NCI-H345 treated with DMSO at 0.1 percent for 48 hours (cell line): Measurements from ENCODE around the gene SLC22A4.
A peak's percentile ranks its signal among the peaks of the same experiment; 100 is the strongest.

ENCODE experiments used
- DNase-seq: peaks from one replicate; lab custom pipeline; 2025; ENCODE audit not compliant: unreplicated experiment; lab: John Stamatoyannopoulos, UW

Gene SLC22A4

DNA sequence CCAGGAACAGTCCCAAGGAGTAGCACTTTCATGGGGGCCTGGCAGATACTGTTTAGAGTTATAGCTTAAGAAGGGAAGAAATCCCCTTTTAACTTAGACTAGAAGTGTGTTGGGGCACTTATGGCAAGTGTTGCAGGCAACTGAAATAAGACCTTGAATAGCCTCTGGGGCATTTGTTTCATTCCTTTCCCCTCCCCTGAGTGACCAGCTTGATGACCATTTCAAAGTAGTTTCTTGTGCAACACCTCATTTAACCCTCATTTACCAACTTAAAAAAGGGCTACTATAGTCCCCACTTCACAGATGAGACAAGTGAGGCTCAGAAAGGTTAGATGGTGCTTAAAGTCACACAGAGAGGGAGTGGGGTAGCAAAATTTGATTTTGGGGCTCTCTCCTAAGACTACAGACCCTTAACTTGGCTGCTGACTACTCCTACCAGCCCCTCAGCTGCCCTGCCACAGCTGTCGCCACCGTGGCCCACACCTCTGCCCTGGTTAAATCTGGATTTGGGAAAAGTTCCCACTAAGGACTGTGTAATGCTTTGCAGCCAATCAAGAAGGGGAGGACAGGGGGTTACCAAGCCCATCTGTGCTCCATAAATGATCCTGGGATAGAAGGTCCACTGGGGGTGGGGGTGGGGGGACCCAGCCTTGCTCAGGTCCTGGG, 31.2 kb upstream of the SLC22A4 start:
- DNase-seq: no peak

DNA sequence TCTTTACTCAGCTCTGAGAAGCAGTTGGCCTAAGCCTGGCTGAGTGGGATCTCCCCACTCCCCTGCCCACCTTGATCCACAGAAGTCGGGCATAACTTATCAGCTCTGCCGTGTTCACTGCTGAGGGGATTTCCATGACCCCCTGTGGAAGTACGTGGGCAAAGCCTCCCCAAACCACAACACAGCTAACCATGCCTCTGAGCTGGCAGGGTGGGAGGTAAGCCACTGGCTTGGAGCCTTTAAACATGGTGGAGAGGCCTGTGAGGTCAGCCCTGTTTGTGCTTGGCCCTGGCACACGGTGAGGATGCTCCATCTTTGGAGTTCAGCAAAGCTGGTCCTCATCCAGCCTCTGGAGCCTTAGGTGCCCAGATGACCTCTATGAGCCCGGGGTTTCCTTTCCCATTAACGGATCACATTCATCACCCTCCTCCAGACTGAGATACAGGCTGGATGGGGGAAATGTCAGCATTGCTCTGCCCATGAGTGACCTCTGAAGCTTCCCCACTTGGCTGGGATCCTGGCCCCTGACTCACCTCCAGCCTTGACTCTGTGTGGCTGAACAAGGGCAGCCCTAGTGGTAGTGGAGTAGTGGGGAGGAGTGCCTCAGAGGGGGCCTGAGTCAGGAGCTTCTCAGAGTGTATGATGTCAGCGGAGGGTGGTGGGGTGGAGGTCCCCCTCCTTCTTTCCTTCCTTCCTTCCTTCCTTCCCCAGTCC, 30.5 kb upstream of the SLC22A4 start:
- no peak for DNase-seq

DNA sequence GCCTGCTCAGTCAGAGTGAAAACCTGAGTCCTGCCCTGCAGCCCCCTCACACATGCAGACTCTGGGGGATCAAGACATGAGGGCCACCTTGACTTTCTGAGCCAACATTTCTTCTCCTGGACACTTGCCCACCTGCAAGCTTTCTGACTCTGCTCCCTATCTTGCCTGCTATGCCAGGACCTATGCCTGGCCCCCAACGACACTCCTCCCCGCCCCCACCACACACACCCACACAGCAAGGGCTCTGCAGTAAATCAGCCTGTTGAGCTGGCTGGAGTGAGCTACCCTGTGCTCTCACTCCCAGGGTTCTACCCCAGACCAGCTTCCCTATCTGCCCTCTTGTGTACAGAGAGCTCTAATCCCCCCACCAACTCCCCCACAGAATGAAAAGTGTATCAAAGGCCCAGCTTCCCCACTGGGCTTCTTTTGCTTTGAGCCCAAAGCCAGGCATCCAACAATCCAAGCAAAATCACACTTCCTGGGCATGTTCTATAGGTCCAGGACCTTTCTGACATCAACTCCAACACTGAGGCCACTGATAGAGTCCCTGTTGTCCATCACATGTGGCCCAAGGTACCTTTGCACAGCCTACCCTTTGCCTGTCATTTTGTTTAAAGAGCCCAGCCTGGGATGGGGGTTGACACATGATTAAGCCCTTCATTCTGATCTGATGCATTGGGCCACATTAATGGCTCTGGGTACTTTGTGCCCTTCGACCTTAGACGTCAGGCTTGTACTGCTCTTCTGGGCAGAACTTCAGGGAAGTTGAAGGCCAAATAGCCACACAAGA, 29.5 kb upstream of the SLC22A4 start:
- DNase-seq: no peak

DNA sequence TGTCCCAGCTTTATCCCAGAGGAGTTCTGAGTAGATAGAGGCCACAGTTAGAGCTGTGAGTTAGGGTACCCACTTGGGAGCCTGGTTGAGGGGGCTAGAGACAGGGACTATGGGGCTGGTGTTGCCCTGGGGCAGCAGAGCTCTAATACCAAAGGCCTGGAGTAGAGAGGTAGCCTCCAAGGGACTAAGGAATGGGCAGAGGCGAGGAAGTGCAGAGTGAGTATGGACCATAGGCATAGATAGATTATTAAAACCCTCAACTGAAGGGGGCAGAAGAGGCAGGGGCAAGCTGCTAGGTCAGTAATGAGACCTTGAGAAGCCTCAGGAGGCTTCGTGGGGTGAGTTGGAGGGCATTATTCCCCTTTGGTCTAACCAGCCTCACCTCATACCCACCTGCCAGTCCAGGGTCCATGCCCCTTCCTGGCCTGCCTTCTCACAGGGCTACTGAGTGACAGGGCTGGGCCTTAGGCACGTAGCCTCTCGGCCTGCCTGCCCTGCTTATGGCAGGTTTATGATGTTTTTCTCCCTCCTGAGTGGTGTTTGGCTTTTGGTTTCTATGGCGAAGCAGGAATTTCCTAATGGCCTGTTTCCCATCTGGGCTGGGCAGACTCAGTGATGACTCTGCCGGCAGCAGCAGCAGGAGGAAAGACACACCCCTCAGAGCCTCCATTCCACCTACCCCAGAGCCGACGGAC, 28.7 kb upstream of the SLC22A4 start:
- DNase-seq: no peak

DNA sequence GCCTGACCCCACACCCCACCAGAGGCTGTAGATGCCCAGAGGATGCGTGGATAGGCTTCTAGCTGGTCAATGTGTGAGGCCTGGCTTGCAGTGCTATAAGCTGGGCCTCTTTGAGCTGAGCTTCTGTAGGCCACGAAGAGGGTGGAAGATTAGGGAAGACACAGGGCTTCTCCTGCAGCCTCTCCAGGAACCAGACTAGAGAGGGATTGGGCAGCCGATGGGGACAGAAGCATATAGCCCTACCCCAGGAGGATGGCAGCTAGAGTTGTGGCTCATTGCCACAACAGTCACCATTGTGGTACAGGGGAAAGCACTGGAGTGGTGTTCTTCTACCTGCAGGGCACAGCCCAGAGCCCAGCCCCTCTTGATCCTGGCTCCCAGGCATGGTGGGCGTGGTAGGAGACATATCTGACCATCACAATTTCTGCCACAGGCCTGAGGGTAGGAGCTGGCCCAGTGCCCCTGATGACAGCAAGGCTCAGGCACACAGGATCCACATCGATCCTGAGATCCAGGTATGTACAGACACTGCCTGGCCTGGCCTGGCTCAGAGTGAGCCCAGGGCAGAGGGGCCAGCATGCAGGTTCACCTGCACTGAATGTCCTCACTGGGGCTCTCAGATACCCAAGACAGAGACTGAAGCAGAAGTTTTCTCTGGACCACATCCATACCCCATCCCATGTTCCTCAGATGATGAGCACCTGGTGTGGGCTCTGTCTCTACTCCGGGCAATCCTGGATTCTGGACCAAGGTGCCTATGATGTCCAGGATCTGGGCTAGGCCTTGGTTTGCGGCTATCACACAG, 28.0 kb upstream of the SLC22A4 start:
- no peak for DNase-seq

DNA sequence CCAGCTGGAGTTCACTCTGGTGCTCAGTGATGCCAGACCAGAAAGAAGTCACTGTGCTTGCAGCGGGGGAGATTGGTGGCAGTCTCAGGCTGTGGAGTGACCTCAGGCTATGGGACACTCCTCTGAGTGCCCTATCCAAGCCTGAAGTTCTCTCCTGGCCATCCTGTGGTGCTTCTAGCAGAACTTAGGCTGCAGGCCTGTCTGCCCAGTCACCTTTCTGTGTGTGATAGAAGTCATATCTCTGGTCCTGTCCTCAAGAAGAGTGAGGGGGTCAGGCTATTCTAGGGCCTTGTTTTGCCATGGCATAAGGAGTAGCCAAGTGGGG, 27.4 kb upstream of the SLC22A4 start:
- no peak for DNase-seq

DNA sequence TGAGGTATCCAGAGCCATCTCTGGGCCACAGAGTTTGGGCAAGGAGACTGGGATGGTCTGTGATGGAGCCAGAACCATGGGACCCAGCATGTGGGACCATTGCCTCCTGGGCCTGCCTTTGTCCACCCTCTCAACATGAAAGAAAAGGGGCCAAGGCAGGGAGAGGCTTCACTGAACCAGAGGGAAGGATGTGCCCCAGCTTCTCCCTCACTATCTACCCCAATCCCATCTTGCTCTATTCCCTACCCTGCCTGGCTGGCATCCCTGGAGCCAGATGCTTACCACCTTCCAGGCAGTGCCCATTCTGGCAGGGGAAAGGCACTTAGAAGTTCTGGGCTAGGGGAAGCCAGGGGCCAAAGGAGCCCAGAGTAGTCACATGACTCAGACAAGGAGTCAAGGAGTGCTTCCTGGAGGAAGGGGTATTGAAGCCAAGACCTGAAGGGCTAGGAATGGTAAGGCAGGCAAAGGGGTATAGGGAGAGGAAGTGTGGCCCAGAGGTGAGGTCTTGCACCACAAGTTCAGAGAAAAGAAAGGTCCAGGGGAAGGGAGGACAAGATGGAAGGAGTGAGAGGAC, 26.9 kb upstream of the SLC22A4 start:
- no peak for DNase-seq

DNA sequence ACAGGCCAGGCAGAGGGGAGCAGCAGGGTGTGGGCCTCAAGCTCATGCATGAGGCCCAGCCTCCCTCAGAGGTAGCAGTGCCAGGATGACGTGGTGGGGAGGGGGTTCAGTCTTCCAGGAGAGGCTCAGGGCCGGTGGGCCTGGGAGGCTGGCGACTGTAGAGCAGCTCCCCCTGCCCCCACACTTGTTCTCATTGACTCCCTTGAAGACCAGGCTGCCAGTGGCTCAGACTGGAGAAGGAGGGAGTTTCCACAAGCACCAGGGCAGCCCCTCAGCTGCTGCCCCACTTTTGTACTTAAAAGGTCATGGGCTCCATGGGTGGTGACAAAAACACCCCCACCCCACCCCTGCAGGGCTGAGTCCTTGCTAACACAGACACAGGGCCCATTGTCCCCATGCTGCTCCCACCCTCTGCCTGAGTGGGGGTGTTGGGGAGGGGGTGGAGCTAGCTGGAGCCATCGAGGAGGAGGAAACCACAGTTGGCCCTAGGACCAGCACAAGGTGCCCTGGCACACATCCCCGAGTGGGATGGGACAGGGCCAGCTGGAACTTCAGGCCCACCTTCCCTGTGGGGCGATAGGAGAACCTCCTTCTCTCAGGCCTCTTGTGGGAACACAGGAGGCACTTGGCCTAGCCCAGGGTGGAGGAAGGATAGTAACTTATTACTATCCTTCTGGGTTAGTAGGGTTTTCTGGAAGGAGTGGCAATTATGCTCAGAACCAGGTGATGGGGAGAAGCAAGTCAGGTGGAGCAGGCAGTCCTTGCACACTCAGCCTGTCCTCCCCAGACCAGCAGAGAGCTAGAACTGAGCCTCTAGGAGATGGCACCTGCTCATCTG, 26.0 kb upstream of the SLC22A4 start:
- no peak for DNase-seq

DNA sequence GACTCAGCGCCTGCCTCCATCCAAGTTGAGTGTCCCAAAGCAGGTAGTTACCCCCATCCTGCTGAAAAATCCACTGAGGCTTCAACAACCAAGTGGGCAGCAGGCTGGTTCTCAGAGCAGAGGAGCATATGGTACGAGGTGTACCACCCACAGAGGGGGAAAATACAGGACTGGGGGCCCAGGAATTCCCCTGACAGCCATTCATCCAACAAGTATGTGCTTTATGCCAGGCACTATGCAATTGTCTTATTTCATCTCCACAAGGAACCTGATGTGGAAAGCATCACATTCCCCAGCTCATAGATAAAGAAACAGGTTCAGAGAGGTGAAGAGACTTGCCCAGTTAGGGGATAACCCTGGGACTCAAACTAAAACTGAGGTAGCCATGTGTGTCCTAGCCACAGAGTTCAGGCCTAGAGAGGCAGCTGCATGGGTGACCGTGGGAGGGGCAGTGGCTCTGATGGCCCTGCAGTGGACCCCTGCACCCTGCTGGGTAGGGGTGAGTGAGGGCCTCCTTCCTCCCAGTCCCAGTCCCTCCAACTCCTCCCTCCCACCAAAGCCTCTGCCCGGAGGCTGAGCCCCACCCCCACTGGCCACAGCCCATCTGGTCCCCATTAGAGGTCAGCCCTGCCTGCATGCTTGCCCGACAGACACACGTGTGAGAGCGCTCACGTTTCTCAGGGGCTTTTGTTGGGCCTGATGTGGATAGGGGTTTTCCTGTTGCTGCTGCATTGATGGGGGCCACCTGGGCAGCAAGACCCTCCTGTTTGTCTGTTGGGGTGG, 25.2 kb upstream of the SLC22A4 start:
- DNase-seq: no peak

DNA sequence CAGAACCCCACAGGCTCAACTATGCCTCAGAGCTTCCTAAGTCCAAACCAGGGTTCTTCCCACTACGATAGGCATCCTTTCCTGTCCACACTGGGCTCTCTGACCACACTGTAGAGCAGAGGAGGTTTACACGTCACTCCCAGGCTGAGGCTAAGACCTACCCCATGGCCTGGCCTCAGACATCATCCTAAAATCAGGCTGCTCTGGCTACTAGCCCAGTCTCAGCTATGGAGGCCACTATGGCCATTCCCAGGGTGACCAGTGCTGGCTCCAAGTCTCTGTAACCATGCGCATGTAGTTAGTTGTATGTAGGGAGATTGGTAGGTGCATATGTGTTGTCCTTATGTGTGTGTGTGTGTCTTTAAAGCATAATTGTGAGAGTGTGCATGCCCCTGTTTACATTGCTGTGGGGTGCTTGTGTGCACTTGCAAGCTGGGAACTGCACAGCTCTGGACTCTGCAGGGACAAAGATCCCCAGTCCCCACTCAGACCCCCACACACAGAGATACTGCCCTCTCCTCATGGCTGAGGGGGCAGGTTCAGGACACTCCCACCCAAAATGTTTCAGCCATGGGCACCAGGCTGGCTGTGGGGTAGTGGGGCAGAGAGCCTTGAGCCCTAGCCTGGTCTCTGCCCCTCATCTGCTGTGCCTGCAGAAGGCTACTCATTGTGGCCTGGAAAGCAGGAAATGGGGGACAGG, 24.4 kb upstream of the SLC22A4 start:
- no peak for DNase-seq

DNA sequence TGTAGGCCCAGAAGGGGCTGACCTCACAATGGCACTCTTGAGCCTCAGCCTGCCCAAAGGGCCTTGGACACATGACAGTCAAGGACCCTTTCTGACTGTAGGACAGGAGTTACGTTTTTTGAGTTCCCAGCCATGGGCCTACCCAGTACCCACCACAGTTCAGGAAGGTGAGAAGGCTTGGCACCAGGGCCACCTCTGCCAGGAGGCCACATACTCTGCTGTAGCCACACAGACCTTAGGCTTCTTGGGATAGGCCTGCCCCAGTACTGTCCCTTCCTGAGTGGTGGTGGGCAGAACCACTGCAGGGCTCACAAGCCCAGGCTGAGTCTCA, 23.9 kb upstream of the SLC22A4 start:
- DNase-seq: no peak

DNA sequence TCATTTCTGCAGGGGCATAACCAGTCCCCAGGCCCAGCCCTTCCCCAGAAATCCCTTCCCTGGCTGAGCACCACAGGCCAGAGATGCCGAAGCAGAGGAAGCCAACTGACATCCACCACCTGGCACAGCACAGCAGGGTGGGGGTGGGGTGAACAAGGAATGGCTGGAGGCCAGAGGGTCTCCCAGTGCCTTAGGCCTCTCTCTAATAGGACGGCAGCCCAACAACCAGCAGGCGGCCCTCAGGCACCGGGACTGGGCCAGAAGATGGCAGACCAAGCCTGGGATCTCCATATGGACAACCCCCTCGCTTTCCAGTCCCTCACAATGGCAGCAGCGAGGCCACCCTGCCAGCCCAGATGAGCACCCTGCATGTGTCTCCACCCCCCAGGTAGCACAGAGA, 23.5 kb upstream of the SLC22A4 start:
- DNase-seq: no peak

DNA sequence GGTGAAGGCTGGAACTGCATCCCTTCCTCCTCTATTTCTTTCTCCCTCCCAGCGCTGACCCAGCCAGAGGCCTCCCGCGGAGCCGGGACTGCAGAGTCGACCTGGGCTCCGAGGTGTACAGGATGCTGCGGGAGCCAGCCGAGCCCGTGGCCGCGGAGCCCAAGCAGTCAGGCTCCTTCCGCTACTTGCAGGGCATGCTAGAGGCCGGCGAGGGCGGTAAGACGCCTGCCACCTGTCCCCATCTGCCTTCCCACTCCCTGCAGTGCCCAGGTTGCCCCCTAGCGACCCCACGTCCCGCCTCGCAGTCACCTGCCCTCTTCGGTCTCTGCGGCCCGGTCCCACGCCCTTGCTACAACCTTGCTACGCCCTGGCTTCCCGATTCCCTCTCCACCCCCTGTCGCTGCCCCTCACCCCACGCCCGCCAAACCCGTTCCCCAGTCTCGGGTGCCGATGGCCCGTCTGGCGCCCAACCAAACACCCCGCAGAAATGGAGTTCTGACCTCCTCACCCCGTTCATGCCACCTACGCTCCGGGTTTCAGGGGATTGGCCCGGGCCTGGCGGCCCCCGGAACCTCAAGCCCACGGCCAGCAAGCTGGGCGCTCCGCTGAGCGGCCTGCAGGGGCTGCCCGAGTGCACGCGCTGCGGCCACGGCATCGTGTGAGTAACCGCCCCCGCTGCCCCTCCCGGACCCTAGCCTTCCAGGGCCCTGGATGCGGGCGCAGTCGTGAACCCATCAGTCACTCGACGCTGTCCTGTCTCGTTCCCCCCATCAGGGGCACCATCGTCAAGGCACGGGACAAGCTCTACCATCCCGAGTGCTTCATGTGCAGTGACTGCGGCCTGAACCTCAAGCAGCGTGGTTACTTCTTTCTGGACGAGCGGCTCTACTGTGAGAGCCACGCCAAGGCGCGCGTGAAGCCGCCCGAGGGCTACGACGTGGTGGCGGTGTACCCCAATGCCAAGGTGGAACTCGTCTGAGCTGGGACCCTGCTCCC, 22.6 kb upstream of the SLC22A4 start:
- DNase-seq: no peak

DNA sequence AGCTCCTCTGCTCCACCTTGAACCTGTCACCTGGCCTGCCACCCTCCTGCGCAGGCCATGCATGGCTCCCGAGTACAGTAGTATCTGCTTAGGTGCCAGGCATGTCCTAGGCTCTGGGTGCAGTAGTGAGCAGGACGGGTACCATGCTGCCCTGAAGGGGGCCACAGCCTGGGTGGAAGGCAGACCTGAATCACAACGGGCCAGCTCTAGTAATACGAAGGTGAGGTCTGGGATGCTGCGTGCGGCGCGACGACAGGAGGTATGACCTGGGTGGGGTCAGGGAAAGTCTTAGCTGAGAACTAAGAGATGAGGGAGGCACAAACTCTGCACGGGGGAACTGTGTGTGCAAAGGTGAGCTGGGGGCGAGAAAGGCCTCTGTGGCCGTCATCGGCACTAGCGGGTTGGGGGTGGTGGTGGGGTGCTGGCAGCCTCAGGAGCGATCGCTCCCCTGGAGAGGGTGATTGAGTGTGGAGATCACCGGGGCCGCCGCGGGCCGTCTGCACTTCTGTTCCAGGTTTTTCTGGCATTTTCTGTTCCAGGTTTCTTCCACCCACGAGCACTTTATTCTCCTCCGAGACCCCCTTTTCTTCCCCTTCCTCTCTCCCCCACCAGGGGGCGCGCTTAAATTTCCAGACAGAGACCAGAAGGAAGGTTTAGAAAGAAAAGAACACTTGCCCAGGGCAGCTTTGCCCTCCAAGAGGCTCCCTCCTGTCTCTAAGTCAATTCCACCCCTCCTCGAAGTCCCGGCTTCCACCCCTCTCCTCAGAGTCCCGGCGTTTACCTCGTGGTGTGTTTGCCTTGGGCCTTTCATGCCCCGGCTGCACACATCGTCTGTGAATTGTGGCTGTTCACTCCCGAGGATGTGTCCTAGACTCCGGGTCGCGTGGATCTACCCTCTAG, 21.6 kb upstream of the SLC22A4 start:
- peak; percentile 21 for DNase-seq

DNA sequence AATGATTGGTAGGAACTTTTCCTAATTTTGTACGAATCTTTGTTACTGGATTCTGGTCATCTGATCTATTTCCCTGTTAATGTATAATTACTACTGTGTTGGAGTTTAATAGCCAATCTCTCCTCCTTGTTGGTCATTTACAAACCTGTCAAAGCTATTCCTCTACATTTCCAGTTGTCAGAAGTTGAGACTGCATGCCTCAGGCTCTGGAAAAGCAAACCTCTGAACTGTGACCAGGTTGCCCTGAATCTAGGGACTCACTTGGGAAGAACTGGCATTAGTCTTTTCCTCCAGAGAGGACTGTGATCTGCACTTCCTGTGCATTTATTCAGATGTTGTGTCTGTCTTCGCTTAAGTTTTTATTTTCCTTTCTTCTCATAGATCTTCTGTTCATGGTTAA, 20.6 kb upstream of the SLC22A4 start:
- no peak for DNase-seq
